MM.1S (cell line): ENCODE data around the gene ZNF521.

ENCODE experiments used
- DNase-seq: peaks from one replicate; pipeline ENCODE4 v3.0.0-alpha.2; 2015
- H2AFZ ChIP-seq: fragments of 300-600 bp; sonication (generic); 2 replicates; pipeline ENCODE4 v1.6.0; 2016; ENCODE audit warnings: antibody characterized with exemption, low read length
- H3F3A ChIP-seq: fragments of 300-600 bp; sonication (generic); 2 replicates; pipeline ENCODE4 v1.6.1; 2016; ENCODE audit warnings: mild to moderate bottlenecking, antibody characterized with exemption, low read length, moderate library complexity, mixed read lengths; ENCODE audit not compliant: insufficient read depth
- H3K27ac ChIP-seq: fragments of 300-600 bp; sonication (generic); 2 replicates; pipeline ENCODE4 v1.5.1; 2016; ENCODE audit warnings: mild to moderate bottlenecking, low read length
- H3K27me3 ChIP-seq: fragments of 300-600 bp; sonication (generic); replicated peaks from 2 replicates; pipeline ENCODE4 v1.6.0; 2016; ENCODE audit warnings: low read length; ENCODE audit not compliant: insufficient read depth
- H3K36me3 ChIP-seq: fragments of 300-600 bp; sonication (generic); replicated peaks from 2 replicates; pipeline ENCODE4 v1.6.1; 2016; ENCODE audit warnings: mild to moderate bottlenecking, low read length, mixed read lengths; ENCODE audit not compliant: insufficient read depth
- H3K4me1 ChIP-seq: fragments of 300-600 bp; sonication (generic); 2 replicates; pipeline ENCODE4 v1.6.1; 2016; ENCODE audit warnings: low read length, mixed read lengths
- H3K4me2 ChIP-seq: fragments of 300-600 bp; sonication (generic); 2 replicates; pipeline ENCODE4 v1.6.0; 2016; ENCODE audit warnings: low read depth, low read length
- H3K4me3 ChIP-seq: fragments of 300-600 bp; sonication (generic); 2 replicates; pipeline ENCODE4 v1.5.1; 2016; ENCODE audit warnings: low read length, mixed read lengths
- H3K79me2 ChIP-seq: fragments of 300-600 bp; sonication (generic); 2 replicates; pipeline ENCODE4 v1.6.1; 2016; ENCODE audit warnings: mixed run types, low read length, mixed read lengths
- H3K9ac ChIP-seq: fragments of 300-600 bp; sonication (generic); 2 replicates; pipeline ENCODE4 v1.6.1; 2016; ENCODE audit warnings: low read length, mixed read lengths
- H3K9me2 ChIP-seq: fragments of 300-600 bp; sonication (generic); replicated peaks from 2 replicates; pipeline ENCODE4 v1.6.1; 2016; ENCODE audit warnings: mild to moderate bottlenecking, low read length, mixed read lengths; ENCODE audit not compliant: insufficient read depth
- H3K9me3 ChIP-seq: fragments of 300-600 bp; sonication (generic); replicated peaks from 2 replicates; pipeline ENCODE4 v1.6.1; 2016; ENCODE audit warnings: mild to moderate bottlenecking, low read length, mixed read lengths; ENCODE audit not compliant: insufficient read depth
- H4K20me1 ChIP-seq: fragments of 300-600 bp; sonication (generic); 2 replicates; pipeline ENCODE4 v1.6.1; 2016; ENCODE audit warnings: mild to moderate bottlenecking, low read length, moderate library complexity, mixed read lengths; ENCODE audit not compliant: insufficient read depth
- CTCF ChIP-seq: fragments of 300-600 bp; sonication (generic); IDR thresholded peaks from 2 replicates; pipeline ENCODE4 v1.5.1; 2016; ENCODE audit warnings: antibody characterized with exemption, low read length, mixed read lengths
- EZH2 ChIP-seq: fragments of 300-600 bp; sonication (generic); optimal IDR thresholded peaks from 2 replicates; pipeline ENCODE3; 2017; ENCODE audit warnings: low read depth, mild to moderate bottlenecking, antibody characterized with exemption, low read length, mixed read lengths
- EZH2phosphoT487 ChIP-seq: fragments of 300-600 bp; sonication (generic); IDR thresholded peaks from 2 replicates; pipeline ENCODE4 v1.6.1; 2018; ENCODE audit warnings: antibody characterized with exemption, low read length

ZNF521 gene

GRCh38 chr18:25349131-25349925 lies 2.6 kb downstream of the ZNF521 start:
- Histone ChIP-seq H3K4me2 (peak overlapping the region; percentile 67; the same call in 1 of the 2 replicates), H3K79me2 (peaks cover 88% of the 10 kb centered on the region), H3K4me3 (peak overlapping the region; percentile 86), H3K9ac (peak overlapping the region; percentile 76), H3K9me2 (no peaks in the 10 kb centered on the region), H3F3A (peaks cover 20% of the 10 kb centered on the region), H2AFZ (0 out of 2 replicates have a peak overlapping the region, but pooled peaks have one; percentile 18), H3K36me3 (no peaks in the 10 kb centered on the region), H3K27me3 (no peaks in the 10 kb centered on the region), H3K9me3 (no peaks in the 10 kb centered on the region), H3K27ac (no peak overlapping the region; the same call in 1 of the 2 replicates), H3K4me1 (no peaks in the 10 kb centered on the region), H4K20me1 (no peaks in the 10 kb centered on the region)
- peak; percentile 41 for DNase-seq
- no peak for TF ChIP-seq CTCF
- TF ChIP-seq EZH2, result no peak
- no peak for TF ChIP-seq EZH2phosphoT487

- Histone ChIP-seq H3K27me3 (no peaks in the 10 kb centered on the region), H3K9ac (peak overlapping the region; percentile 52; the same call in 1 of the 2 replicates), H3K4me1 (no peaks in the 10 kb centered on the region), H3K4me2 (peak overlapping the region; percentile 57; the same call in 1 of the 2 replicates), H3K9me2 (no peaks in the 10 kb centered on the region; the same call in 1 of the 2 replicates), H3K36me3 (no peaks in the 10 kb centered on the region), H2AFZ (no peak overlapping the region), H3F3A (peaks cover 20% of the 10 kb centered on the region), H3K9me3 (no peaks in the 10 kb centered on the region), H3K27ac (no peak overlapping the region), H3K4me3 (peak overlapping the region; percentile 62), H4K20me1 (no peaks in the 10 kb centered on the region), H3K79me2 (peaks cover 87% of the 10 kb centered on the region)
- TF ChIP-seq EZH2 (no peak), EZH2phosphoT487 (no peak), CTCF (no peak)
- no peak for DNase-seq
These were observed 3.4 kb downstream of the ZNF521 start for GRCh38 chr18:25348386-25349130.

- no peak for DNase-seq
- H3K4me1 ChIP-seq, result no peaks in the 10 kb centered on the region
- H3K9me2 ChIP-seq, result no peaks in the 10 kb centered on the region; the same call in 1 of the 2 replicates
- H3K4me3 ChIP-seq, result no peak overlapping the region
- no peak overlapping the region for H3K27ac ChIP-seq
- no peaks in the 10 kb centered on the region for H3K27me3 ChIP-seq
- no peak overlapping the region for H3K4me2 ChIP-seq
- no peaks in the 10 kb centered on the region for H4K20me1 ChIP-seq
- H3K9me3 ChIP-seq, result no peaks in the 10 kb centered on the region
- H2AFZ ChIP-seq, result no peak overlapping the region
- H3K36me3 ChIP-seq, result no peaks in the 10 kb centered on the region
- H3K9ac ChIP-seq, result no peak overlapping the region
- peaks cover 10% of the 10 kb centered on the region for H3F3A ChIP-seq
- H3K79me2 ChIP-seq, result peaks cover 93% of the 10 kb centered on the region
- TF ChIP-seq EZH2 (no peak), EZH2phosphoT487 (no peak)
These were observed 5.4 kb downstream of the ZNF521 start for GRCh38 chr18:25346561-25346960.
